Measurements from ENCODE around the gene FAAH. TPM values are rescaled to one million over a fixed set of nuclear protein-coding genes. Genes with fewer than 3 reads are reported as not detected.

The FAAH gene
- total and polyA plus RNA-seq, 4 donors = 14.3 to 43.3 (median 27.0) TPM

DNA sequence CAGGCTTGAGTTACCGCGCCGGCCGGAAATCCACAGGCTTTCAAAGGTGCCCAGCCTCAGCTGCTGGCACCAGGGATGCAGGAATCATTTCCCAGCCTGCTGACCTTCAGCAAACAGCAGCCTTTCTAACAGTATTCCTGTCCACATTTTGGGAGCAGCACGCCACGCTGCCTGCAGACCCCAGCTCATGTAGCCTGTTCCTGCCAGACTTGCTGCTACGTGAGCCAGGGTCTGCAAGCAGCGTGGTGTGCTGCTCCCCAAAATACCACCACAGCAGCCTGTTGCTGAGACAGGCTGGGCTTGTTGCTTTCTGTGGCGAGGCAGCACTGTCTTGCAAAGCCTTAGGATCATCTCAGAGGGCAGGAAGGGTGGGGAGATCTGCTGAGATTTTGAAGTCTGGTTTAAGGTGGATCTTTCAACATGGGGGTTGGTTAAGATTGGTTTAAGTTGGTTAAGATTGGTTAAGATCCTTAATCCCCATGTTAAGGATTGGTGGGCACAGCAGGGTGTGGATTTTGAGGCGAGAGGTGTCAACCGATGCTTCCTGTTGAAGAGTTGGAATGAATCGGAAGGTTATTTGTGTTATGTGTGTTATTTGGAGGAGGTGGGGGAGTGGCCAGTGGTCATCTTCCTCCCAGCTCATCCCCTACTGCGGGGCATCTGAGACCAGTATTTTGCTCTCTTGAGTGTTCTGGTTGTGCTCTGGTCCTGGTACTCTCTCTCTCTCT lies 12.9 kb downstream of the FAAH start:
- Histone ChIP-seq H3K4me3 (ENCODE audit: low read depth, low read length) (no peak overlapping the region), H3K36me3 (ENCODE audit: control insufficient read depth, insufficient read depth, low read length) (peaks cover 71% of the 10 kb centered on the region), H3K9me3 (ENCODE audit: control insufficient read depth, insufficient read depth, low read length) (no peaks in the 10 kb centered on the region), H3K27ac (ENCODE audit: low read depth, low read length) (no peak overlapping the region), H3K27me3 (ENCODE audit: control insufficient read depth, insufficient read depth, low read length) (no peaks in the 10 kb centered on the region), H3K4me1 (ENCODE audit: control insufficient read depth, insufficient read depth, low read length) (peaks cover 29% of the 10 kb centered on the region)
- 25% methylated on average over 8 of the region's 13 CpGs for WGBS (ENCODE audit: insufficient coverage)
- DNase-seq (ENCODE audit: low read depth in 4 of 6, low spot score in 6 of 6) = peak in 3 of 6 donors; percentile 24 to 71 (median 50)

GRCh38 chr1:46407636-46408035 lies 13.5 kb downstream of the FAAH start:
- H3K9me3 ChIP-seq (ENCODE audit: control insufficient read depth, insufficient read depth, low read length) = no peaks in the 10 kb centered on the region
- no peak overlapping the region for H3K4me3 ChIP-seq (ENCODE audit: low read depth, low read length)
- no peak overlapping the region for H3K27ac ChIP-seq (ENCODE audit: low read depth, low read length)
- DNase-seq (ENCODE audit: low read depth in 4 of 6, low spot score in 6 of 6) = no peak
- WGBS (ENCODE audit: insufficient coverage) = 93% methylated on average over 4 of the region's 9 CpGs
- no peaks in the 10 kb centered on the region for H3K27me3 ChIP-seq (ENCODE audit: control insufficient read depth, insufficient read depth, low read length)
- H3K36me3 ChIP-seq (ENCODE audit: control insufficient read depth, insufficient read depth, low read length) = peaks cover 76% of the 10 kb centered on the region
- H3K4me1 ChIP-seq (ENCODE audit: control insufficient read depth, insufficient read depth, low read length) = peaks cover 25% of the 10 kb centered on the region

DNA sequence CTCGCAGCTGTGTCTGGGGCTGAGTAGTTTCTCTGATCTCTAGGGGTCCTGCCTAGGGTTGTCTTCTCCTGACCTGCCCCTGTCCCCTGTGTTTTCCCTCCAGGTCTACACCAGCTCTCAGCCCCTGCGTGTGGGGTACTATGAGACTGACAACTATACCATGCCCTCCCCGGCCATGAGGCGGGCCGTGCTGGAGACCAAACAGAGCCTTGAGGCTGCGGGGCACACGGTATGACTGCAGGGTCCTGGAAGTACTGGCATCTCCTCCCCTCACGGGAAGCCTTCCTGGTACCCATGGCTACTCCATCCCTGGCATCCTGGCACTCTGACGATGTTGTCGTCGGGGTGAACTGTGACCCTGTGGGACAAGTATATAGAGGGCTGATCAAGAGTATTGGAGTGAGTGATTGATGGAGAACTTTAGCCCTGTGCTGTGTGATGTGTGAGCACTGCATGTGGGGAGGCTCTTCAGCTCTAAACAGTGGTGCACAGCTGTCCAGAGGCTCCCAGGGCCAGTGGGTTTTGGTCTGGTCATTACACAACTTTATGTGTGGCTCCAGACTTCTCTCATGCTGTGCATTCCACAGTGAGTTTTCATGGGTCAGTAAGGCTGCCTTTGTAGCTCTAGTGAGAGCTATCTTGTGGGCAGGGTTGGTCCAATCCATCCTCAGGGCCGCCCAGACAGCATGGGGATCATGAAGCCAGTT lies 14.4 kb downstream of the FAAH start:
- WGBS (ENCODE audit: insufficient coverage) = 92% methylated on average over 7 of the region's 12 CpGs
- peaks cover 81% of the 10 kb centered on the region for H3K36me3 ChIP-seq (ENCODE audit: control insufficient read depth, insufficient read depth, low read length)
- H3K27me3 ChIP-seq (ENCODE audit: control insufficient read depth, insufficient read depth, low read length) = no peaks in the 10 kb centered on the region
- H3K9me3 ChIP-seq (ENCODE audit: control insufficient read depth, insufficient read depth, low read length) = no peaks in the 10 kb centered on the region
- no peak for DNase-seq (ENCODE audit: low read depth in 4 of 6, low spot score in 6 of 6)
- no peak overlapping the region for H3K4me3 ChIP-seq (ENCODE audit: low read depth, low read length)
- H3K27ac ChIP-seq (ENCODE audit: low read depth, low read length) = no peak overlapping the region
- peaks cover 32% of the 10 kb centered on the region for H3K4me1 ChIP-seq (ENCODE audit: control insufficient read depth, insufficient read depth, low read length)

DNA sequence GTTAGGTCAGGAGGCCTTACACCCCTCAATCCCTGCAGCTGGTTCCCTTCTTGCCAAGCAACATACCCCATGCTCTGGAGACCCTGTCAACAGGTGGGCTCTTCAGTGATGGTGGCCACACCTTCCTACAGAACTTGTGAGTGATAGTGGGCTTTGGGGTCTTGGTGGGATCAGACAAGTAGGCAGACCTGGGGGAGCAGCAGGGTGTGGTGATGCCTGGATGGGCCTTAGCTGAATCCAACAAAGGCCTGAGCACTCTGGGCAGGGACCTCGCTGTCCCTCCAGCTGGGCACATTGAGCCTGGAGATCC lies 14.9 kb downstream of the FAAH start:
- peaks cover 32% of the 10 kb centered on the region for H3K4me1 ChIP-seq (ENCODE audit: control insufficient read depth, insufficient read depth, low read length)
- H3K9me3 ChIP-seq (ENCODE audit: control insufficient read depth, insufficient read depth, low read length) = no peaks in the 10 kb centered on the region
- H3K27ac ChIP-seq (ENCODE audit: low read depth, low read length) = no peak overlapping the region
- H3K36me3 ChIP-seq (ENCODE audit: control insufficient read depth, insufficient read depth, low read length) = peaks cover 82% of the 10 kb centered on the region
- 89% methylated on average over 1 of the region's 1 CpG for WGBS (ENCODE audit: insufficient coverage)
- no peak overlapping the region for H3K4me3 ChIP-seq (ENCODE audit: low read depth, low read length)
- no peak for DNase-seq (ENCODE audit: low read depth in 4 of 6, low spot score in 6 of 6)
- no peaks in the 10 kb centered on the region for H3K27me3 ChIP-seq (ENCODE audit: control insufficient read depth, insufficient read depth, low read length)

DNA sequence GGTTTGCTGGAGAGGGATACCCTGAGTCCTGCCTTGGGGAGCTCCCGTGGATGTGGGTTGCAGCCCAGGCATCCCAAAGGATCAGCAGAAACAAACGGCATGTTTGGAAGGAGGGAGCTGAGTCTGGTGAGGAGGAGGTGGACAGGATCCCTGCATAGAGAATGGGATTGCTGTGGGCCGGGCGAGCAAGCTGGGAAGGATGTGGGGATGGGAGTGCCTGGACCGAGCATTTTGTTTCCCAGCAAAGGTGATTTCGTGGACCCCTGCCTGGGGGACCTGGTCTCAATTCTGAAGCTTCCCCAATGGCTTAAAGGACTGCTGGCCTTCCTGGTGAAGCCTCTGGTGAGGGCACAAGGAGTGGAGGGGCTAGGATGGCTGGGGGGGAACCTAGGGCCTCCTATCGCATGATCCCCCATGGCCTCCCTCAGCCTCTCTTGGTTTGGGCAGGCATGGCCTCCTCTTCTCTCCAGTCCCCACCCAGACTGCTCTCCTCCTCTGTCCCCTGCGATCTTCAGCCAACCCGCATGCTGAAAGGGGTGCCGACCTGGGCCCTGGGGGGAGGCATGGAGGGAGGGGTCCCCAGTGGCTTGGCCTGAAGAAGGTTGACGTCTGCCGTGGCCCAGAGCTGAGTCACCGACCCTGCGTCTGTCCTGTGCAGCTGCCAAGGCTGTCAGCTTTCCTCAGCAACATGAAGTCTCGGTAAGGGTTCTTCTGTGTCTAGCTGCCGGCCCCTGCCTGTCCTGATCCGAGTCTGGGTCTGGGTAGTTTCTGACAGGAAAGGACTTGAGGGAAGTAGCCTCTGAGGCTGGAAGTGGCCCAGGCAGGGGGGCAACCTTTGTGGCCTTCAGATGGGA lies 16.3 kb downstream of the FAAH start:
- Histone ChIP-seq H3K36me3 (ENCODE audit: control insufficient read depth, insufficient read depth, low read length) (peaks cover 80% of the 10 kb centered on the region), H3K4me3 (ENCODE audit: low read depth, low read length) (no peak overlapping the region), H3K27ac (ENCODE audit: low read depth, low read length) (no peak overlapping the region), H3K4me1 (ENCODE audit: control insufficient read depth, insufficient read depth, low read length) (peaks cover 32% of the 10 kb centered on the region), H3K9me3 (ENCODE audit: control insufficient read depth, insufficient read depth, low read length) (no peaks in the 10 kb centered on the region), H3K27me3 (ENCODE audit: control insufficient read depth, insufficient read depth, low read length) (no peaks in the 10 kb centered on the region)
- DNase-seq (ENCODE audit: low read depth in 4 of 6, low spot score in 6 of 6) = no peak
- WGBS (ENCODE audit: insufficient coverage) = 82% methylated on average over 15 of the region's 17 CpGs

DNA sequence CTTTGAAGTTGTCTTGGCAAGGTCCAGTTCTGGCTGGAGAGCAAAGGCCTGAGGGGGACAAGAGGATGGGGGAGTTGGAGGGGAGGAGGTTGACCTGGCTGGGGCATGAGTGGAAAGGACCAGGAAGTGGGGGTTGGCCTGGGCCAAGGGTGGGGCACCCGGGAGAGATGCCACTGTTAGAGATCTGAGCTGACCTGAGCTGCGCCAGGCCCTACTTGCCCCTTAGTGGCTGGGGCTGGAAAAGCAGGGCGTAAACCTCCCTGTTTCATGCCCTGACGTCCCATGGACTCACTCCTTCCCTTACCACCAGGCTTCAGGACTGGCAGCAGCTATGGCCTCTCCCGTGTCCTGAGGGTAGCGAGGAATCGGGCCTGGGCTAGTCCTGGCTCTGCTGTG lies 16.9 kb downstream of the FAAH start:
- H3K36me3 ChIP-seq (ENCODE audit: control insufficient read depth, insufficient read depth, low read length) = peaks cover 78% of the 10 kb centered on the region
- no peaks in the 10 kb centered on the region for H3K9me3 ChIP-seq (ENCODE audit: control insufficient read depth, insufficient read depth, low read length)
- H3K4me3 ChIP-seq (ENCODE audit: low read depth, low read length) = no peak overlapping the region
- no peak for DNase-seq (ENCODE audit: low read depth in 4 of 6, low spot score in 6 of 6)
- no peaks in the 10 kb centered on the region for H3K27me3 ChIP-seq (ENCODE audit: control insufficient read depth, insufficient read depth, low read length)
- H3K27ac ChIP-seq (ENCODE audit: low read depth, low read length) = no peak overlapping the region
- 89% methylated on average over 7 of the region's 7 CpGs for WGBS (ENCODE audit: insufficient coverage)
- H3K4me1 ChIP-seq (ENCODE audit: control insufficient read depth, insufficient read depth, low read length) = peaks cover 29% of the 10 kb centered on the region

GRCh38 chr1:46411601-46412341 lies 17.7 kb downstream of the FAAH start:
- 70% methylated on average over 13 of the region's 16 CpGs for WGBS (ENCODE audit: insufficient coverage)
- H3K27ac ChIP-seq (ENCODE audit: low read depth, low read length) = no peak overlapping the region
- peaks cover 75% of the 10 kb centered on the region for H3K36me3 ChIP-seq (ENCODE audit: control insufficient read depth, insufficient read depth, low read length)

GRCh38 chr1:46412893-46413595 lies 18.9 kb downstream of the FAAH start:
- Histone ChIP-seq H3K9me3 (ENCODE audit: control insufficient read depth, insufficient read depth, low read length) (no peaks in the 10 kb centered on the region), H3K36me3 (ENCODE audit: control insufficient read depth, insufficient read depth, low read length) (peaks cover 67% of the 10 kb centered on the region), H3K27me3 (ENCODE audit: control insufficient read depth, insufficient read depth, low read length) (no peaks in the 10 kb centered on the region), H3K4me1 (ENCODE audit: control insufficient read depth, insufficient read depth, low read length) (peaks cover 14% of the 10 kb centered on the region), H3K4me3 (ENCODE audit: low read depth, low read length) (no peak overlapping the region), H3K27ac (ENCODE audit: low read depth, low read length) (no peak overlapping the region)
- 64% methylated on average over 12 of the region's 13 CpGs for WGBS (ENCODE audit: insufficient coverage)
- DNase-seq (ENCODE audit: low read depth in 4 of 6, low spot score in 6 of 6) = no peak

More at GRCh38 chr1:46411601-46412341, 17.7 kb downstream of the FAAH start:
- no peaks in the 10 kb centered on the region for H3K9me3 ChIP-seq (ENCODE audit: control insufficient read depth, insufficient read depth, low read length)
- H3K27me3 ChIP-seq (ENCODE audit: control insufficient read depth, insufficient read depth, low read length) = no peaks in the 10 kb centered on the region
- DNase-seq (ENCODE audit: low read depth in 4 of 6, low spot score in 6 of 6) = no peak
- peaks cover 23% of the 10 kb centered on the region for H3K4me1 ChIP-seq (ENCODE audit: control insufficient read depth, insufficient read depth, low read length)
- H3K4me3 ChIP-seq (ENCODE audit: low read depth, low read length) = no peak overlapping the region

GRCh38 chr1:46413596-46413985 lies 19.5 kb downstream of the FAAH start:
- Histone ChIP-seq H3K27me3 (ENCODE audit: control insufficient read depth, insufficient read depth, low read length) (no peaks in the 10 kb centered on the region), H3K27ac (ENCODE audit: low read depth, low read length) (no peak overlapping the region), H3K4me3 (ENCODE audit: low read depth, low read length) (no peak overlapping the region), H3K36me3 (ENCODE audit: control insufficient read depth, insufficient read depth, low read length) (peaks cover 61% of the 10 kb centered on the region), H3K4me1 (ENCODE audit: control insufficient read depth, insufficient read depth, low read length) (peaks cover 14% of the 10 kb centered on the region), H3K9me3 (ENCODE audit: control insufficient read depth, insufficient read depth, low read length) (no peaks in the 10 kb centered on the region)
- 64% methylated on average over 5 of the region's 7 CpGs for WGBS (ENCODE audit: insufficient coverage)
- no peak for DNase-seq (ENCODE audit: low read depth in 4 of 6, low spot score in 6 of 6)

Data from spinal cord (tissue), 10 donors.